ENCODE measurements around the gene PRAF2. TPM values are rescaled to one million over a fixed set of nuclear protein-coding genes. Genes with fewer than 3 reads are reported as not detected.
A peak's percentile ranks its signal among the peaks of the same experiment; 100 is the strongest.

The PRAF2 gene
- total and polyA plus RNA-seq, 2 of the 13 experiments (the other 11 are each of a cell fraction or from before 2014, with no cell fraction given), result 0.33 to 2.6 TPM

DNA sequence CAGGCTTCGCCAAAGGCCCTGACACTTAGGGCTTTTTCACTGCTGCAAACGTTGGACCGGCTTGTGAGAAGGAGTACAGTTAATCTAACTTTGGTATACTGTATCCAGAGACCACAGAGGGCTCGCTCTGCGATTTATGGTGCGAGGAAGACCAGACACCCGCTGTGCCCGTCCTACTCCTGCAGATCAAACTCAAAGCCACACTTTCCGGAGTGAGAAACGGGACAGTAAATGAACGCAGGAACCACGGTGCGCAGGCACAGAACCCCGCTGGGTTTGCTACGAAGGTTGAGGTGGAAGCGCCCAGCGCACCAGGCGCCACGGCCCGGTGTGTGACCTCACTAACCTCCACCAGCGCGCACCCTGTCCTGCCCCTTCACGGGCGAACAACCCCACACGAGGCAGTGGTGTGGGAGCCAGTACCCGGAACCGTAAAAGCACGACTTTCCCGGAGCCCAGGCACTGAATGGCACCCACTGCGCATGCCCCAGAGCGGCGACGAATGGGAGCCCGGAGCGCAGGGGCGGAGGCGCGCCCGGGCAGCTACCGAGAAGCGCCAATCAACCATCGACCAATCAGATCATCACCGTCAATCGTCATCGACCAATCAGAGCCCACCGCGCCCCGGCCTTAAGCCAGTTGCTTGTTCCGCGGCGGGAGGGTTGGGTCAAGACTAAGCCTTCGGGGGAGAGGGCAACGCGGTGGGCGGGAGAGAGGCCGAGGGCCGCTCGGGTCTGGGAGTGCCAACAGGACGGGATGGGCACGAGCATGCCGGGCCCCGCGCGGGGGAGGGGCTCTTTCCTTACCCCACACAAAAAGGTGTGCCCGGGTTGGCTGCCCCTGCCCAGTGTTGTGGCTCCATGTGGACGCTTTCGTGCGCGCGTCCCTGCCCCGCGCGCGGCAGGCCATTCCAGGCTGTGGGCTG lies 27.2 kb upstream of the PRAF2 start (continued):
- TF ChIP-seq ONECUT2 (CRISPR knock-in tag; IDR thresholded peaks at IDR 0.05) (no peak), XBP1 (CRISPR knock-in tag; IDR thresholded peaks at IDR 0.05) (no peak), RBM22 (optimal IDR thresholded peaks at IDR 0.05; ENCODE audit: low read length) (no peak), PRPF4 (IDR thresholded peaks at IDR 0.05; ENCODE audit: low read depth, low read length, poor library complexity, severe bottlenecking) (no peak), RXRA (CRISPR knock-in tag; IDR thresholded peaks at IDR 0.05) (no peak; the same call in 1 of the 2 replicates), PLRG1 (conservative IDR thresholded peaks at IDR 0.05) (no peak), ZSCAN29 (CRISPR knock-in tag; conservative IDR thresholded peaks at IDR 0.05) (no peak), ZNF766 (CRISPR knock-in tag; IDR thresholded peaks at IDR 0.05; ENCODE audit: borderline replicate concordance) (no peak), ZNF543 (CRISPR knock-in tag; IDR thresholded peaks at IDR 0.05) (no peak), HOXA7 (CRISPR knock-in tag; IDR thresholded peaks at IDR 0.05) (no peak), XRCC5 (optimal IDR thresholded peaks at IDR 0.05; ENCODE audit: low read length) (no peak), YY1 (IDR thresholded peaks at IDR 0.05; ENCODE audit: insufficient read depth, insufficient replicate concordance, low read depth, low read length) (no peak), NR2F6 (IDR thresholded peaks at IDR 0.05) (no peak), NR2F6 (CRISPR knock-in tag; IDR thresholded peaks at IDR 0.05) (peak; percentile 14; the same call in 1 of the 2 replicates), NR2C2 (CRISPR knock-in tag; IDR thresholded peaks at IDR 0.05; ENCODE audit: borderline replicate concordance) (0 out of 2 replicates have a peak, but pooled peaks have one; percentile 17), ZNF713 (CRISPR knock-in tag; IDR thresholded peaks at IDR 0.05) (no peak), BCL6 (CRISPR knock-in tag; IDR thresholded peaks at IDR 0.05) (0 out of 2 replicates have a peak, but pooled peaks have one; percentile 17), ZFP36 (IDR thresholded peaks at IDR 0.05; ENCODE audit: borderline replicate concordance, low read depth, low read length, partially characterized antibody) (no peak), ZNF7 (CRISPR knock-in tag; IDR thresholded peaks at IDR 0.05) (no peak), ZNF674 (CRISPR knock-in tag; IDR thresholded peaks at IDR 0.05; ENCODE audit: low read depth) (no peak), STAG1 (CRISPR knock-in tag; IDR thresholded peaks at IDR 0.05) (no peak), BORCS8-MEF2B (CRISPR knock-in tag; IDR thresholded peaks at IDR 0.05) (no peak), GTF2F1 (IDR thresholded peaks at IDR 0.05; ENCODE audit: low read length) (no peak), HNRNPL (IDR thresholded peaks at IDR 0.05; ENCODE audit: low read depth, low read length) (peak; percentile 92), ZNF205 (CRISPR knock-in tag; IDR thresholded peaks at IDR 0.05) (no peak)
- TF ChIP-seq, protein P1, sequence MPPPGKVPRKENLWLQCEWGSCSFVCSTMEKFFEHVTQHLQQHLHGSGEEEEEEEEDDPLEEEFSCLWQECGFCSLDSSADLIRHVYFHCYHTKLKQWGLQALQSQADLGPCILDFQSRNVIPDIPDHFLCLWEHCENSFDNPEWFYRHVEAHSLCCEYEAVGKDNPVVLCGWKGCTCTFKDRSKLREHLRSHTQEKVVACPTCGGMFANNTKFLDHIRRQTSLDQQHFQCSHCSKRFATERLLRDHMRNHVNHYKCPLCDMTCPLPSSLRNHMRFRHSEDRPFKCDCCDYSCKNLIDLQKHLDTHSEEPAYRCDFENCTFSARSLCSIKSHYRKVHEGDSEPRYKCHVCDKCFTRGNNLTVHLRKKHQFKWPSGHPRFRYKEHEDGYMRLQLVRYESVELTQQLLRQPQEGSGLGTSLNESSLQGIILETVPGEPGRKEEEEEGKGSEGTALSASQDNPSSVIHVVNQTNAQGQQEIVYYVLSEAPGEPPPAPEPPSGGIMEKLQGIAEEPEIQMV (CRISPR knock-in tag; IDR thresholded peaks at IDR 0.05; ENCODE audit: low read depth), result no peak
- TF ChIP-seq, protein P2, sequence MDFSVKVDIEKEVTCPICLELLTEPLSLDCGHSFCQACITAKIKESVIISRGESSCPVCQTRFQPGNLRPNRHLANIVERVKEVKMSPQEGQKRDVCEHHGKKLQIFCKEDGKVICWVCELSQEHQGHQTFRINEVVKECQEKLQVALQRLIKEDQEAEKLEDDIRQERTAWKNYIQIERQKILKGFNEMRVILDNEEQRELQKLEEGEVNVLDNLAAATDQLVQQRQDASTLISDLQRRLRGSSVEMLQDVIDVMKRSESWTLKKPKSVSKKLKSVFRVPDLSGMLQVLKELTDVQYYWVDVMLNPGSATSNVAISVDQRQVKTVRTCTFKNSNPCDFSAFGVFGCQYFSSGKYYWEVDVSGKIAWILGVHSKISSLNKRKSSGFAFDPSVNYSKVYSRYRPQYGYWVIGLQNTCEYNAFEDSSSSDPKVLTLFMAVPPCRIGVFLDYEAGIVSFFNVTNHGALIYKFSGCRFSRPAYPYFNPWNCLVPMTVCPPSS (IDR thresholded peaks at IDR 0.05), result no peak
- TF ChIP-seq, protein P3, sequence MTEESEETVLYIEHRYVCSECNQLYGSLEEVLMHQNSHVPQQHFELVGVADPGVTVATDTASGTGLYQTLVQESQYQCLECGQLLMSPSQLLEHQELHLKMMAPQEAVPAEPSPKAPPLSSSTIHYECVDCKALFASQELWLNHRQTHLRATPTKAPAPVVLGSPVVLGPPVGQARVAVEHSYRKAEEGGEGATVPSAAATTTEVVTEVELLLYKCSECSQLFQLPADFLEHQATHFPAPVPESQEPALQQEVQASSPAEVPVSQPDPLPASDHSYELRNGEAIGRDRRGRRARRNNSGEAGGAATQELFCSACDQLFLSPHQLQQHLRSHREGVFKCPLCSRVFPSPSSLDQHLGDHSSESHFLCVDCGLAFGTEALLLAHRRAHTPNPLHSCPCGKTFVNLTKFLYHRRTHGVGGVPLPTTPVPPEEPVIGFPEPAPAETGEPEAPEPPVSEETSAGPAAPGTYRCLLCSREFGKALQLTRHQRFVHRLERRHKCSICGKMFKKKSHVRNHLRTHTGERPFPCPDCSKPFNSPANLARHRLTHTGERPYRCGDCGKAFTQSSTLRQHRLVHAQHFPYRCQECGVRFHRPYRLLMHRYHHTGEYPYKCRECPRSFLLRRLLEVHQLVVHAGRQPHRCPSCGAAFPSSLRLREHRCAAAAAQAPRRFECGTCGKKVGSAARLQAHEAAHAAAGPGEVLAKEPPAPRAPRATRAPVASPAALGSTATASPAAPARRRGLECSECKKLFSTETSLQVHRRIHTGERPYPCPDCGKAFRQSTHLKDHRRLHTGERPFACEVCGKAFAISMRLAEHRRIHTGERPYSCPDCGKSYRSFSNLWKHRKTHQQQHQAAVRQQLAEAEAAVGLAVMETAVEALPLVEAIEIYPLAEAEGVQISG (CRISPR knock-in tag; IDR thresholded peaks at IDR 0.05), result no peak
